Mucosa of descending colon (tissue), 3 donors: ENCODE results near the gene GRIK5. TPM values are rescaled to one million over a fixed set of nuclear protein-coding genes. Genes with fewer than 3 reads are reported as not detected.

Experiments used
- ATAC-seq: fragments of 200-7000 bp; cut with Tn5 transposase; one replicate; pipeline ENCODE4 v1.9.1; 2020; ENCODE audit warnings: mild to moderate bottlenecking, moderate library complexity
- DNase-seq, 3 donors: peaks; one replicate each; pipeline ENCODE4 v3.0.0-alpha.2; 2020
- H3K36me3 ChIP-seq: fragments of 200-600 bp; one replicate; pipeline ENCODE4 v1.8.0; 2021; ENCODE audit warnings: low read depth, mild to moderate bottlenecking
- H3K4me1 ChIP-seq: fragments of 200-600 bp; one replicate; pipeline ENCODE4 v1.8.0; 2021; ENCODE audit warnings: low read depth, mild to moderate bottlenecking
- H3K4me3 ChIP-seq: fragments of 200-600 bp; one replicate; pipeline ENCODE4 v1.8.0; 2021; ENCODE audit warnings: mild to moderate bottlenecking
- H3K9me3 ChIP-seq: fragments of 200-600 bp; one replicate; pipeline ENCODE4 v1.8.0; 2021; ENCODE audit warnings: mild to moderate bottlenecking
- CTCF ChIP-seq: fragments of 200-600 bp; IDR thresholded peaks from one replicate; pipeline ENCODE4 v1.8.0; 2022; ENCODE audit warnings: antibody characterized with exemption, mild to moderate bottlenecking
- intact Hi-C, 2 donors: fragments of 100-400 bp; cut with DNase I in 1 of 2; cut with micrococcal nuclease in 1 of 2; formaldehyde crosslinking; loops; one replicate each; pipeline versions ENCODE4 v1.11.0 to v1.11.1; 2022; cut with DNase I, micrococcal nuclease
- total RNA-seq, 3 donors: library from RNA; stranded (reverse); fragmentation: NEBNext Ultra II Directional in 2 of 3; extraction: Animal tissue kit (Norgen Biotek cat#: 25700) in 2 of 3; gene quantifications; one replicate each; pipeline versions ENCODE4 v1.2.1 to v1.2.4, GENCODE V29; 2021 to 2023
- donor health status: DM: no; HTN: no; CAD: no; lungs with moderate emphysema.
- donor health status: DM: no; HTN: no; CAD: no.
- donor health status: DM: no; HTN: yes; CAD: no.

GRIK5 gene
- total RNA-seq, 3 donors from 2014 or later: 0.67 to 25.8 (median 2.0) TPM

- no peak for TF ChIP-seq CTCF
- H3K9me3 ChIP-seq: no peaks in the 10 kb centered on the region
- H3K4me3 ChIP-seq: no peak overlapping the region
- intact Hi-C loops: no loop called here
- H3K4me1 ChIP-seq: no peaks in the 10 kb centered on the region
- ATAC-seq: no peak
- H3K36me3 ChIP-seq: no peaks in the 10 kb centered on the region
- DNase-seq: no peak
Observed at GRCh38 chr19:42098781-42099180, 28.8 kb upstream of the GRIK5 start.

- ATAC-seq (no peak), DNase-seq (no peak)
- H3K9me3 ChIP-seq: no peaks in the 10 kb centered on the region
- intact Hi-C loops: no loop called here
- H3K4me3 ChIP-seq: no peak overlapping the region
- TF ChIP-seq CTCF: no peak
- no peaks in the 10 kb centered on the region for H3K36me3 ChIP-seq
- no peaks in the 10 kb centered on the region for H3K4me1 ChIP-seq
Observed at GRCh38 chr19:42097461-42097860, 27.5 kb upstream of the GRIK5 start.

- no peak for ATAC-seq
- TF ChIP-seq CTCF: no peak
- intact Hi-C loops: no loop called here
- no peaks in the 10 kb centered on the region for H3K36me3 ChIP-seq
- H3K4me1 ChIP-seq: peaks cover 10% of the 10 kb centered on the region
- no peak for DNase-seq
- no peak overlapping the region for H3K4me3 ChIP-seq
- no peaks in the 10 kb centered on the region for H3K9me3 ChIP-seq
Observed at GRCh38 chr19:42096255-42096837, 26.3 kb upstream of the GRIK5 start.

- Histone ChIP-seq H3K4me3 (no peak overlapping the region), H3K4me1 (peaks cover 13% of the 10 kb centered on the region), H3K9me3 (no peaks in the 10 kb centered on the region), H3K36me3 (no peaks in the 10 kb centered on the region)
- intact Hi-C loops: no loop called here
- no peak for TF ChIP-seq CTCF
- ATAC-seq (no peak), DNase-seq (no peak)
Observed at GRCh38 chr19:42095814-42096230, 25.8 kb upstream of the GRIK5 start.

- Histone ChIP-seq H3K4me3 (no peak overlapping the region), H3K9me3 (no peaks in the 10 kb centered on the region), H3K36me3 (no peaks in the 10 kb centered on the region), H3K4me1 (peaks cover 13% of the 10 kb centered on the region)
- DNase-seq: no peak
- TF ChIP-seq CTCF: no peak
- no peak for ATAC-seq
- intact Hi-C loops: no loop called here
Observed at GRCh38 chr19:42095142-42095813, 25.3 kb upstream of the GRIK5 start.
